Measurements from ENCODE around the gene ATP1A4. TPM values are rescaled to one million over a fixed set of nuclear protein-coding genes. Genes with fewer than 3 reads are reported as not detected.
A peak's percentile ranks its signal among the peaks of the same experiment; 100 is the strongest.

The ATP1A4 gene
- total RNA-seq, 2 experiments from 2014 or later = not detected

- Histone ChIP-seq H3K9me3 (ENCODE audit: low read length) (no peaks in the 10 kb centered on the region), H3K4me1 (ENCODE audit: insufficient read depth, low read length, poor library complexity, severe bottlenecking) (peaks cover 8% of the 10 kb centered on the region), H3K4me3 (ENCODE audit: low read depth, low read length, poor library complexity, severe bottlenecking) (no peak overlapping the region), H3K79me2 (ENCODE audit: insufficient read depth, low read depth, low read length) (no peaks in the 10 kb centered on the region), H3K9me2 (ENCODE audit: insufficient read depth, low read length) (no peaks in the 10 kb centered on the region), H3K4me2 (ENCODE audit: low read length) (no peak overlapping the region), H3K36me3 (ENCODE audit: insufficient read depth, low read length) (no peaks in the 10 kb centered on the region), H3K27ac (ENCODE audit: low read depth, low read length, poor library complexity, severe bottlenecking) (no peak overlapping the region), H4K20me1 (ENCODE audit: insufficient read depth, low read length) (no peaks in the 10 kb centered on the region), H2AFZ (ENCODE audit: low read length) (no peak overlapping the region)
- TF ChIP-seq EZH2phosphoT487 (IDR thresholded peaks at IDR 0.05; ENCODE audit: borderline replicate concordance, low read depth, low read length) (no peak), CTCF (conservative IDR thresholded peaks at IDR 0.05; ENCODE audit: low read length) (no peak)
- DNase-seq (ENCODE audit: low spot score) = no peak
- ChIA-PET POLR2A (no interaction called here), CTCF (ENCODE audit: unreplicated experiment) (no interaction called here)
- intact Hi-C loops (cut with micrococcal nuclease; ENCODE audit: unreplicated experiment) = no loop called here
- no TSS peak for BruUV-seq (replicated peaks)
These were observed 15.7 kb downstream of the ATP1A4 start for GRCh38 chr1:160167056-160167455.

- no peak overlapping the region for H3K4me2 ChIP-seq (ENCODE audit: low read length)
- no peaks in the 10 kb centered on the region for H3K36me3 ChIP-seq (ENCODE audit: insufficient read depth, low read length)
- peaks cover 8% of the 10 kb centered on the region for H3K4me1 ChIP-seq (ENCODE audit: insufficient read depth, low read length, poor library complexity, severe bottlenecking)
- H3K9me3 ChIP-seq (ENCODE audit: low read length) = no peaks in the 10 kb centered on the region
- CTCF ChIA-PET (ENCODE audit: unreplicated experiment) = no interaction called here
- H2AFZ ChIP-seq (ENCODE audit: low read length) = no peak overlapping the region
- POLR2A ChIA-PET = no interaction called here
- TF ChIP-seq EZH2phosphoT487 (IDR thresholded peaks at IDR 0.05; ENCODE audit: borderline replicate concordance, low read depth, low read length) = no peak
- TF ChIP-seq CTCF (conservative IDR thresholded peaks at IDR 0.05; ENCODE audit: low read length) = peak; percentile 46
- DNase-seq (ENCODE audit: low spot score) = no peak
- intact Hi-C loops (cut with micrococcal nuclease; ENCODE audit: unreplicated experiment) = no loop called here
- H4K20me1 ChIP-seq (ENCODE audit: insufficient read depth, low read length) = no peaks in the 10 kb centered on the region
- H3K4me3 ChIP-seq (ENCODE audit: low read depth, low read length, poor library complexity, severe bottlenecking) = no peak overlapping the region
- H3K79me2 ChIP-seq (ENCODE audit: insufficient read depth, low read depth, low read length) = no peaks in the 10 kb centered on the region
- no TSS peak for BruUV-seq (replicated peaks)
- no peaks in the 10 kb centered on the region for H3K9me2 ChIP-seq (ENCODE audit: insufficient read depth, low read length)
- no peak overlapping the region for H3K27ac ChIP-seq (ENCODE audit: low read depth, low read length, poor library complexity, severe bottlenecking)
These were observed 16.2 kb downstream of the ATP1A4 start for GRCh38 chr1:160167580-160167979.

- Histone ChIP-seq H3K9me3 (ENCODE audit: low read length) (no peaks in the 10 kb centered on the region), H3K4me1 (ENCODE audit: insufficient read depth, low read length, poor library complexity, severe bottlenecking) (peaks cover 8% of the 10 kb centered on the region), H3K4me2 (ENCODE audit: low read length) (no peak overlapping the region), H2AFZ (ENCODE audit: low read length) (no peak overlapping the region), H3K36me3 (ENCODE audit: insufficient read depth, low read length) (no peaks in the 10 kb centered on the region), H3K79me2 (ENCODE audit: insufficient read depth, low read depth, low read length) (no peaks in the 10 kb centered on the region), H3K9me2 (ENCODE audit: insufficient read depth, low read length) (no peaks in the 10 kb centered on the region), H4K20me1 (ENCODE audit: insufficient read depth, low read length) (no peaks in the 10 kb centered on the region), H3K27ac (ENCODE audit: low read depth, low read length, poor library complexity, severe bottlenecking) (no peak overlapping the region), H3K4me3 (ENCODE audit: low read depth, low read length, poor library complexity, severe bottlenecking) (no peak overlapping the region)
- DNase-seq (ENCODE audit: low spot score) = no peak
- ChIA-PET CTCF (ENCODE audit: unreplicated experiment) (no interaction called here), POLR2A (no interaction called here)
- no peak for TF ChIP-seq EZH2phosphoT487 (IDR thresholded peaks at IDR 0.05; ENCODE audit: borderline replicate concordance, low read depth, low read length)
- no peak for TF ChIP-seq CTCF (conservative IDR thresholded peaks at IDR 0.05; ENCODE audit: low read length)
- intact Hi-C loops (cut with micrococcal nuclease; ENCODE audit: unreplicated experiment) = no loop called here
- BruUV-seq (replicated peaks) = no TSS peak
These were observed 16.6 kb downstream of the ATP1A4 start for GRCh38 chr1:160168016-160168415.

All from OCI-LY7 (cell line).